A549 treated with Mapracorat at 1 μM for 4 hours (cell line): ENCODE results near the gene ZSCAN20. TPM values are rescaled to one million over a fixed set of nuclear protein-coding genes. Genes with fewer than 3 reads are reported as not detected.

Experiments
- total RNA-seq: library from RNA; stranded (reverse); fragments of 200-300 nt; extraction: Qiagen RNA extraction; gene quantifications from 5 replicates; pipeline ENCODE4 v1.2.3, GENCODE V29; 2022

Gene ZSCAN20
- 1.6 to 2.0 TPM (median 1.8 TPM) in 5 replicates for total RNA-seq

GRCh38 chr1:33472269-33472980 lies at the start of gene ZSCAN20:
ZSCAN20 (plus strand) TSS chr1:33472645; CDS start chr1:33479289, 6,644 bp downstream.

GRCh38 chr1:33430692-33431593 lies 41.5 kb upstream of the ZSCAN20 start, which contains the start of gene PHC2:
PHC2 (minus strand) TSS chr1:33431095; CDS start chr1:33375539, 55,556 bp downstream.

Other genes starting within 250 kb of the ZSCAN20 start
- 9.1 to 12.6 TPM (median 9.5 TPM) in 5 replicates for gene ZNF362, start 216.2 kb upstream of the ZSCAN20 start, total RNA-seq
- not detected in 5 replicates for gene A3GALT2, start 151.5 kb upstream of the ZSCAN20 start, total RNA-seq
- gene PHC2, start 41.5 kb upstream of the ZSCAN20 start, total RNA-seq: 94.8 to 111 TPM (median 104 TPM) in 5 replicates